OCI-LY3 (cell line): Measurements from ENCODE around the gene PARD3B.

Experiments
- CTCF ChIP-seq: fragments of 200-600, 300-600 bp; sonication (generic); IDR thresholded peaks from 2 replicates; pipeline ENCODE4 v1.5.1; 2014; ENCODE audit warnings: antibody characterized with exemption, low read length, low read depth
- EZH2phosphoT487 ChIP-seq: fragments of 200-600 bp; shearing (Covaris generic); IDR thresholded peaks from 2 replicates; pipeline ENCODE4 v1.6.1; 2018; ENCODE audit warnings: antibody characterized with exemption, mixed run types, low read depth

GRCh38 chr2:204517154-204517553 lies 28.1 kb upstream of the PARD3B start:
- TF ChIP-seq EZH2phosphoT487: no peak
- TF ChIP-seq CTCF: no peak
